HepG2 (cell line): ENCODE data around the gene INO80. TPM values are rescaled to one million over a fixed set of nuclear protein-coding genes. Genes with fewer than 3 reads are reported as not detected.
A peak's percentile ranks its signal among the peaks of the same experiment; 100 is the strongest.

Experiments
- ATAC-seq: fragments of 200-7000 bp; cut with Tn5 transposase; 3 replicates; pipeline ENCODE4 v1.9.1; 2020; ENCODE audit warnings: mild to moderate bottlenecking, moderate library complexity
- BruUV-seq: library from RNA; stranded (reverse); fragments of 400-500 nt; replicated peaks from 2 replicates; lab custom pipeline; 2021; lab: Mats Ljungman, UMichigan
- CTCF ChIA-PET: fragments of 300-600 bp; formaldehyde crosslinking; extraction: SDS; loops from one replicate; lab custom pipeline; 2021; ENCODE audit warnings: low total read pairs, inconsistent platforms, low intra/inter-chr PET ratio; lab: Yijun Ruan, JAX
- POLR2A ChIA-PET: fragments of 350-600 bp; sonication (Branson Sonifier 250); formaldehyde crosslinking; loops from one replicate; lab custom pipeline; 2020; ENCODE audit warnings: antibody characterized with exemption, inconsistent platforms; lab: Yijun Ruan, JAX
- DNase-seq: peaks from one replicate; pipeline ENCODE4 v3.0.0-alpha.2; 2015; ENCODE audit warnings: low spot score
- FAIRE-seq: peaks from 3 replicates; lab custom pipeline; 2011; peaks lifted over from hg19 to GRCh38; lab: Jason Lieb, UNC
- H2AFZ ChIP-seq: one replicate; pipeline ENCODE4 v1.6.1; 2011; ENCODE audit warnings: low read length, inconsistent platforms
- H3K27ac ChIP-seq: fragments of 300-600 bp; 3 replicates; pipeline ENCODE4 v1.8.0; 2011; ENCODE audit warnings: mixed run types, mild to moderate bottlenecking, mixed read lengths, low read length, inconsistent platforms; ENCODE audit not compliant: insufficient read depth; ENCODE audit errors: extremely low read length
- H3K27me3 ChIP-seq, 2 experiments: fragments of 200-600 bp in 1 of 2; 2 replicates in 1 of 2; 3 replicates in 1 of 2; pipeline versions ENCODE4 v1.6.0 to v1.8.0; 2011; ENCODE audit warnings: low read length in 2 of 2, mild to moderate bottlenecking in 2 of 2, moderate library complexity in 2 of 2, inconsistent platforms in 1 of 2; ENCODE audit not compliant: insufficient read depth in 2 of 2, control insufficient read depth in 1 of 2
- H3K36me3 ChIP-seq, 2 experiments: fragments of 200-600 bp in 1 of 2; replicated peaks in 1 of 2; 2 replicates in 1 of 2; 3 replicates in 1 of 2; pipeline versions ENCODE4 v1.5.1 to v1.8.0; 2011; ENCODE audit warnings: low read length in 2 of 2, inconsistent platforms in 1 of 2; ENCODE audit not compliant: insufficient read depth in 2 of 2, control insufficient read depth in 1 of 2
- H3K4me1 ChIP-seq: 2 replicates; pipeline ENCODE4 v1.5.1; 2012; ENCODE audit warnings: low read length, inconsistent platforms; ENCODE audit not compliant: insufficient read depth
- H3K4me2 ChIP-seq: 2 replicates; pipeline ENCODE4 v1.6.0; 2011; ENCODE audit warnings: low read depth, low read length, inconsistent platforms
- H3K4me3 ChIP-seq, 3 experiments: fragments of 200-600 bp in 1 of 3; sonication (generic), shearing (Covaris generic) in 1 of 3; replicated peaks in 1 of 3; 2 replicates each; pipeline ENCODE4 v1.5.1; 2011 to 2016; ENCODE audit warnings: low read length in 3 of 3, inconsistent platforms in 2 of 3, low read depth in 2 of 3, mild to moderate bottlenecking in 2 of 3, control low read depth in 1 of 3, mixed read lengths in 1 of 3; ENCODE audit not compliant: insufficient read depth in 1 of 3
- H3K79me2 ChIP-seq: one replicate; pipeline ENCODE4 v1.6.1; 2011; ENCODE audit warnings: low read length, inconsistent platforms; ENCODE audit not compliant: insufficient read depth
- H3K9ac ChIP-seq: 2 replicates; pipeline ENCODE4 v1.6.0; 2011; ENCODE audit warnings: mild to moderate bottlenecking, low read depth, low read length, inconsistent platforms; ENCODE audit not compliant: insufficient read depth
- H3K9me3 ChIP-seq: 2 replicates; pipeline ENCODE4 v1.5.1; 2012; ENCODE audit warnings: mild to moderate bottlenecking, low read length
- H4K20me1 ChIP-seq: 2 replicates; pipeline ENCODE4 v1.6.0; 2011; ENCODE audit warnings: inconsistent platforms, mild to moderate bottlenecking, low read length, moderate library complexity; ENCODE audit not compliant: insufficient read depth
- AGO1 ChIP-seq: fragments of 200-400 bp; formaldehyde crosslinking; IDR thresholded peaks from 2 replicates; pipeline ENCODE4 v1.6.1; 2017; ENCODE audit warnings: mild to moderate bottlenecking, low read depth, low read length, moderate library complexity; ENCODE audit not compliant: poor library complexity, severe bottlenecking
- KLF9 ChIP-seq: IDR thresholded peaks from 2 replicates; pipeline ENCODE4 v1.6.1; 2016; ENCODE audit warnings: low read depth
- RFX1 ChIP-seq: fragments of 450-650 bp; IDR thresholded peaks from 2 replicates; pipeline ENCODE4 v1.6.1; 2017
- RORA ChIP-seq: sonication (generic); formaldehyde crosslinking; IDR thresholded peaks from 2 replicates; pipeline ENCODE4 v1.5.0; 2020; ENCODE audit warnings: mild to moderate bottlenecking, missing genetic modification reagents, moderate library complexity
- ZNF550 ChIP-seq: sonication (generic); formaldehyde crosslinking; IDR thresholded peaks from 2 replicates; pipeline ENCODE4 v1.4.0; 2020; ENCODE audit warnings: mild to moderate bottlenecking, missing genetic modification reagents, borderline replicate concordance
- ZNF672 ChIP-seq: sonication (generic); formaldehyde crosslinking; IDR thresholded peaks from 2 replicates; pipeline ENCODE4 v1.8.1; 2022; ENCODE audit warnings: missing genetic modification reagents
- ZNF788 ChIP-seq: sonication (generic); formaldehyde crosslinking; IDR thresholded peaks from 2 replicates; pipeline ENCODE4 v1.5.0; 2020; ENCODE audit warnings: mild to moderate bottlenecking, missing genetic modification reagents, borderline replicate concordance
- ZSCAN22 ChIP-seq: sonication (generic); formaldehyde crosslinking; IDR thresholded peaks from 2 replicates; pipeline ENCODE4 v1.4.0; 2020; ENCODE audit warnings: mild to moderate bottlenecking, missing genetic modification reagents
- WGBS: methylation state at CpG from one replicate; pipeline ENCODE4 v1.1.6; 2017; ENCODE audit warnings: low lambda C conversion rate; 5-methylcytosine and 5-hydroxymethylcytosine counted together
- in situ Hi-C: cut with HindIII; loops from 2 replicates; pipeline ENCODE4 v1.10.0; 2017; ENCODE audit warnings: low pct_unique_long_range_greater_than_20kb; ENCODE audit not compliant: extremely low pct_ligation_motif_present
- intact Hi-C: fragments of 100-400 bp; cut with micrococcal nuclease; formaldehyde crosslinking; loops from one replicate; pipeline ENCODE4 v1.10.0; 2022; ENCODE audit not compliant: unreplicated experiment
- polyA plus RNA-seq, 8 experiments: library from polyadenylated mRNA; depleted of rRNA in 3 of 8; stranded (reverse) in 7 of 8; unstranded in 1 of 8; fragments of >200 nt; fragmentation: Illumina TruSeq in 4 of 8; extraction: Trizol in 4 of 8; gene quantifications; 2 replicates each; pipeline versions ENCODE4 v1.2.1 to v1.2.3, GENCODE V29; 2011 to 2016; ENCODE audit warnings: low read depth in 4 of 8, missing spikeins in 1 of 8, mixed read lengths in 1 of 8; ENCODE audit not compliant: insufficient read depth in 1 of 8
- total RNA-seq, 5 experiments: library from RNA; depleted of rRNA; stranded (reverse); fragments of >200 nt; fragmentation: Illumina TruSeq; extraction: Trizol; gene quantifications; 2 replicates each; pipeline ENCODE4 v1.2.3, GENCODE V29; 2016; ENCODE audit warnings: low read depth in 1 of 5
- TF ChIP-seq, protein P1 (sequence below): sonication (generic); formaldehyde crosslinking; IDR thresholded peaks from 2 replicates; pipeline ENCODE4 v1.4.0; 2020; ENCODE audit warnings: mild to moderate bottlenecking, missing genetic modification reagents
- TF ChIP-seq, protein P2 (sequence below): sonication (generic); formaldehyde crosslinking; IDR thresholded peaks from 2 replicates; pipeline ENCODE4 v1.9.0; 2022; ENCODE audit warnings: low read depth, missing genetic modification reagents

INO80 gene
- total and polyA plus RNA-seq, 2 of the 13 experiments (the other 11 are each of a cell fraction or from before 2014, with no cell fraction given), result 3.6 to 14.8 TPM

DNA sequence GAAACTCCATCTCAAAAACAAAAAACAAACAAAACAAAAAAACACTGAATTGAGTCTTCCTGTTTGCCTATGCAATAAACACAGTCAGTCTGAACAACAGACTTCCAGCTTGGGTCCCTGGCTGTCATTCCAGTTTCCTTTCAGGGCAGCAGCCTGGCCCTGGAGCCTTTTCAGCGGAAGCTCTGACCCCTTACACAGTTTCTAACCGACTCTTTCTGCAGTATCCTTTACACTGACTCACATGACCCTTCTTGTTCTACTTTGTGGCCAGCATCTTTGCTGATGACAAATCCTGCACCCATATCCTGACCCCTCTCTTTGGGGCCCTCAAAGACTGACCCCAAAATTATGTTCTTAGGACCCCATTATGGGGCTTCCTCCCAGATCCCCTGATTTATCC, 38.3 kb upstream of the INO80 start:
- Histone ChIP-seq H4K20me1 (no peaks in the 10 kb centered on the region), H3K27ac (no peak overlapping the region), H3K9me3 (no peaks in the 10 kb centered on the region), H3K4me1 (peaks cover 23% of the 10 kb centered on the region), H3K79me2 (no peaks in the 10 kb centered on the region), H3K27me3 (no peaks in the 10 kb centered on the region), H2AFZ (no peak overlapping the region), H3K4me3 (no peak overlapping the region)
- FAIRE-seq (no peak), ATAC-seq (peak; percentile 45; the same call in 2 of the 3 replicates)
- BruUV-seq, result no TSS peak
- ChIA-PET POLR2A (no interaction called here), CTCF (no interaction called here)
- intact Hi-C loops, result no loop called here
- 23% methylated on average over 2 of the region's 2 CpGs for WGBS
- TF ChIP-seq ZNF550, result no peak
- TF ChIP-seq RFX1, result no peak
- TF ChIP-seq ZNF672 (CRISPR knock-in tag), result no peak
- TF ChIP-seq ZNF788 (CRISPR knock-in tag), result no peak
- no peak for TF ChIP-seq ZSCAN22 (CRISPR knock-in tag)
- no peak for TF ChIP-seq AGO1
- no peak for TF ChIP-seq KLF9 (CRISPR knock-in tag)
- TF ChIP-seq, all 625 proteins: peak for 0
- no peak for DNase-seq
- in situ Hi-C loops, result no loop called here
- H3K4me2 ChIP-seq, result peak overlapping the region; percentile 6; the same call in 1 of the 2 replicates
- no peaks in the 10 kb centered on the region for H3K36me3 ChIP-seq
- no peak overlapping the region for H3K9ac ChIP-seq

DNA sequence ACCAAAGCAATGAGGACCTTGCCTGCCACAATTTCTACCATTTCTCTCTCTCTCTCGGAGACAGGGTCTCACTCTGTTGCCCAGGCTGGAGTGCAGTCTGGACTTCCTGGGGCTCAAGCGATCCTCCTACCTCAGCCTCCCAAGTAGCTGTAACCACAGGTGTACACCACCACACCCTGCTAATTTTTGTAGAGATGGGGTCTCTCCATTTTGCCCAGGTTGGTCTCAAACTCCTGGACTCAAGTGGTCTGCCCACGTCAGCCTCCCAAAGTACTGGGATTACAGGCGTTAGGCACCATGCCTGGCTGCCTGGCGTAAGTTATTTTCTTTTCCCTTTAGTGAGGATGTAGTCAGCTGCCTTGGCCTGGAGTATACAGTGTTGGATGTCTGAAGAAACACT, 37.7 kb upstream of the INO80 start:
- Histone ChIP-seq H3K9ac (no peak overlapping the region), H3K4me1 (peaks cover 29% of the 10 kb centered on the region), H3K4me3 (no peak overlapping the region), H3K36me3 (no peaks in the 10 kb centered on the region), H3K27ac (no peak overlapping the region), H2AFZ (no peak overlapping the region), H3K27me3 (no peaks in the 10 kb centered on the region), H4K20me1 (no peaks in the 10 kb centered on the region), H3K9me3 (no peaks in the 10 kb centered on the region), H3K4me2 (peak overlapping the region; percentile 7; the same call in 1 of the 2 replicates), H3K79me2 (no peaks in the 10 kb centered on the region)
- ATAC-seq (no peak), DNase-seq (no peak), FAIRE-seq (no peak)
- in situ Hi-C loops (no loop called here), intact Hi-C loops (no loop called here)
- ChIA-PET CTCF (no interaction called here), POLR2A (no interaction called here)
- BruUV-seq, result no TSS peak
- 52% methylated on average over 5 of the region's 5 CpGs for WGBS
- TF ChIP-seq RORA (CRISPR knock-in tag), result no peak
- TF ChIP-seq, protein P1, sequence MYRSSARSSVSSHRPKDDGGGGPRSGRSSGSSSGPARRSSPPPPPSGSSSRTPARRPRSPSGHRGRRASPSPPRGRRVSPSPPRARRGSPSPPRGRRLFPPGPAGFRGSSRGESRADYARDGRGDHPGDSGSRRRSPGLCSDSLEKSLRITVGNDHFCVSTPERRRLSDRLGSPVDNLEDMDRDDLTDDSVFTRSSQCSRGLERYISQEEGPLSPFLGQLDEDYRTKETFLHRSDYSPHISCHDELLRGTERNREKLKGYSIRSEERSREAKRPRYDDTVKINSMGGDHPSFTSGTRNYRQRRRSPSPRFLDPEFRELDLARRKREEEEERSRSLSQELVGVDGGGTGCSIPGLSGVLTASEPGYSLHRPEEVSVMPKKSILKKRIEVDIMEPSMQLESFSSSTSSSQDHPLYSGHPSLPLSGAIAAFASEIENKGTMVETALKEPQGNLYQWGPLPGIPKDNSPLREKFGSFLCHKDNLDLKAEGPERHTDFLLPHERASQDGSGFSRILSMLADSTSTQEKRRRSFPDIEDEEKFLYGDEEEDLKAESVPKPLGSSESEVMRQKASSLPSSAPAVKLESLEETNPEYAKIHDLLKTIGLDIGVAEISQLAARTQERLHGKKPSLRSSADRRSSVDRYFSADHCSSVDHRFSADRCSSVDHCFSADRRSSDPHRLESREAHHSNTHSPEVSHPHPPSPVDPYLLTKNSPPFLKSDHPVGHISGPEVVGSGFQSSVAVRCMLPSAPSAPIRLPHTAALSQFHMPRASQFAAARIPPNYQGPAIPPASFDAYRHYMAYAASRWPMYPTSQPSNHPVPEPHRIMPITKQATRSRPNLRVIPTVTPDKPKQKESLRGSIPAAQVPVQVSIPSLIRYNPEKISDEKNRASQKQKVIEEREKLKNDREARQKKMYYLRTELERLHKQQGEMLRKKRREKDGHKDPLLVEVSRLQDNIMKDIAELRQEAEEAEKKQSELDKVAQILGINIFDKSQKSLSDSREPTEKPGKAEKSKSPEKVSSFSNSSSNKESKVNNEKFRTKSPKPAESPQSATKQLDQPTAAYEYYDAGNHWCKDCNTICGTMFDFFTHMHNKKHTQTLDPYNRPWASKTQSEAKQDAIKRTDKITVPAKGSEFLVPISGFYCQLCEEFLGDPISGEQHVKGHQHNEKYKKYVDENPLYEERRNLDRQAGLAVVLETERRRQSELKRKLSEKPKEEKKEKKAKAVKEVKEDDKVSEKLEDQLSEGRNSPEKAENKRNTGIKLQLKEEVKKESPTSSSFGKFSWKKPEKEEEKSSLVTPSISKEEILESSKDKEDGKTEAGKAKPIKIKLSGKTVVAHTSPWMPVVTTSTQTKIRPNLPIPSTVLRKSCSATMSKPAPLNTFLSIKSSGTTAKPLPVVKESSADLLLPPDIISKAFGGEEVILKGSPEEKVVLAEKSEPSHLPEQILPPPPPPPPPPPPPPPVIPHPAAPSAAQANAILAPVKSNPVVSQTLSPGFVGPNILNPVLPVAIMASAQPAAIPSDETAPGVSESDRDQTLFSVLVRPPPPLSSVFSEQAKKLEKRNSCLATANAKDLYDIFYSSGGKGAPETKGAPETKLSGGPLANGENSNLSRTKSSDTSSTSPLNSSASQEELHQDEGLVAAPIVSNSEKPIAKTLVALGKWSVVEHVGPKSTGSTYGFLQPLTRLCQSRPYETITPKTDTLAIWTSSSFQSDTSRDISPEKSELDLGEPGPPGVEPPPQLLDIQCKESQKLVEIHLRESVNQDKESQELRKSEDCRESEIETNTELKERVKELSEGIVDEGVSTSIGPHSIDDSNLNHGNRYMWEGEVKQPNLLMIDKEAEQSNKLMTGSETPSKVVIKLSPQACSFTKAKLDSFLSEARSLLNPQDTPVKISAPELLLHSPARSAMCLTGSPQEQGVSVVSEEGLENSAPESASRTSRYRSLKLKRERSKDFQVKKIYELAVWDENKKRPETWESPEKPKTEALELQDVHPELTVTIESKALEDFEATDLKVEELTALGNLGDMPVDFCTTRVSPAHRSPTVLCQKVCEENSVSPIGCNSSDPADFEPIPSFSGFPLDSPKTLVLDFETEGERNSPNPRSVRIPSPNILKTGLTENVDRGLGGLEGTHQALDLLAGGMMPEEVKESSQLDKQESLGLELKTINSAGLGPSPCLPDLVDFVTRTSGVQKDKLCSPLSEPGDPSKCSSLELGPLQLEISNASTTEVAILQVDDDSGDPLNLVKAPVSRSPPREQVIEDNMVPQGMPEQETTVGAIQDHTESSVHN (CRISPR knock-in tag), result no peak
- TF ChIP-seq, protein P2, sequence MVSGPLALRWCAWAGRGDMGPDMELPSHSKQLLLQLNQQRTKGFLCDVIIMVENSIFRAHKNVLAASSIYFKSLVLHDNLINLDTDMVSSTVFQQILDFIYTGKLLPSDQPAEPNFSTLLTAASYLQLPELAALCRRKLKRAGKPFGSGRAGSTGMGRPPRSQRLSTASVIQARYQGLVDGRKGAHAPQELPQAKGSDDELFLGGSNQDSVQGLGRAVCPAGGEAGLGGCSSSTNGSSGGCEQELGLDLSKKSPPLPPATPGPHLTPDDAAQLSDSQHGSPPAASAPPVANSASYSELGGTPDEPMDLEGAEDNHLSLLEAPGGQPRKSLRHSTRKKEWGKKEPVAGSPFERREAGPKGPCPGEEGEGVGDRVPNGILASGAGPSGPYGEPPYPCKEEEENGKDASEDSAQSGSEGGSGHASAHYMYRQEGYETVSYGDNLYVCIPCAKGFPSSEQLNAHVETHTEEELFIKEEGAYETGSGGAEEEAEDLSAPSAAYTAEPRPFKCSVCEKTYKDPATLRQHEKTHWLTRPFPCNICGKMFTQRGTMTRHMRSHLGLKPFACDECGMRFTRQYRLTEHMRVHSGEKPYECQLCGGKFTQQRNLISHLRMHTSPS (CRISPR knock-in tag), result no peak
